Measurements from ENCODE around the gene SHROOM1. TPM values are rescaled to one million over a fixed set of nuclear protein-coding genes. Genes with fewer than 3 reads are reported as not detected.

Gene SHROOM1
- total and polyA plus RNA-seq, 2 donors (not counting 3 experiments of a cell fraction or from before 2014, with no cell fraction given) = 12.8 to 20.9 TPM

- no peaks in the 10 kb centered on the region for H3K9me3 ChIP-seq (replicated peaks; ENCODE audit: control insufficient read depth, insufficient read depth, low read length)
- H3K36me3 ChIP-seq (ENCODE audit: control insufficient read depth in 2 of 2, extremely low read depth in 1 of 2, insufficient read depth in 2 of 2, low read length in 2 of 2) = peaks cover 0 to 2% of the 10 kb centered on the region in 2 experiments
- dilution Hi-C loops (cut with MboI; ENCODE audit: extremely low pct_ligation_motif_present, low sequenced_read_pairs) = no loop called here
- no peaks in the 10 kb centered on the region for H4K20me1 ChIP-seq (replicated peaks; ENCODE audit: control insufficient read depth, extremely low read depth, insufficient read depth, low read length)
- H3K9me1 ChIP-seq (replicated peaks; ENCODE audit: control insufficient read depth, extremely low read depth, insufficient read depth, low read length) = no peaks in the 10 kb centered on the region
- H3K9ac ChIP-seq (replicated peaks; ENCODE audit: extremely low read depth, insufficient read depth, low read length) = peak overlapping the region; percentile 79
- H2AFZ ChIP-seq (ENCODE audit: low read depth, low read length) = peak overlapping the region; percentile 93
- POLR2A ChIA-PET = interaction anchor here (0.9 to 1.0 kb wide), 2 partner anchors 15 to 37 kb away, joined by 3 read pairs; no protein-coding TSS in a partner anchor
- TF ChIP-seq MYC (IDR thresholded peaks at IDR 0.05; ENCODE audit: low read depth, low read length) = no peak
- TF ChIP-seq FOS (IDR thresholded peaks at IDR 0.05; ENCODE audit: borderline replicate concordance, insufficient read depth, low read length) = no peak
- no peak for TF ChIP-seq GATA2 (IDR thresholded peaks at IDR 0.05; ENCODE audit: insufficient read depth, insufficient read length, low read depth, low read length)
- TF ChIP-seq MAX (IDR thresholded peaks at IDR 0.05; ENCODE audit: insufficient read depth, insufficient read length) = no peak
- no peak for TF ChIP-seq EZH2 (IDR thresholded peaks at IDR 0.05; ENCODE audit: borderline replicate concordance, low read depth, low read length, severe bottlenecking)
- peak; percentile 92 to 99 for TF ChIP-seq CTCF (IDR thresholded peaks at IDR 0.05; ENCODE audit: extremely low read depth in 1 of 2, insufficient read depth in 1 of 2, low read depth in 1 of 2, low read length in 2 of 2)
- TF ChIP-seq POLR2A (IDR thresholded peaks at IDR 0.05; ENCODE audit: low read depth, low read length) = peak; percentile 28
- TF ChIP-seq POLR2AphosphoS5 (IDR thresholded peaks at IDR 0.05; ENCODE audit: insufficient read depth, low read depth, low read length) = no peak
- TF ChIP-seq JUN (IDR thresholded peaks at IDR 0.05; ENCODE audit: borderline replicate concordance, insufficient read depth, insufficient read length, low read depth) = no peak
- H3K27ac ChIP-seq (ENCODE audit: insufficient read depth, low read depth, low read length) = peak overlapping the region; percentile 32
- intact Hi-C loops (cut with micrococcal nuclease) = loop anchor here (1.0 to 10.0 kb wide), 6 partner anchors 9 to 535 kb away; partner anchors contain the start of genes GDF9, SLC22A4 and UQCRQ
- H3K4me3 ChIP-seq (replicated peaks in 1 of 3; ENCODE audit: insufficient read depth in 1 of 3, low read depth in 1 of 3, low read length in 3 of 3) = peak overlapping the region; percentile 41 to 59 (median 49)
- H3K27me3 ChIP-seq (ENCODE audit: control insufficient read depth in 2 of 2, insufficient read depth in 2 of 2, low read length in 2 of 2) = no peaks in the 10 kb centered on the region
- CTCF ChIA-PET = interaction anchor here (0.6 to 9.9 kb wide), 19 partner anchors 10 to 324 kb away, joined by 3 to 122 read pairs (median 3); partner anchors contain the start of genes GDF9, LEAP2 and UQCRQ
- DNase-seq (ENCODE audit: low read depth, low spot score) = peak; percentile 75
- H3K4me1 ChIP-seq (ENCODE audit: control insufficient read depth, extremely low read depth, insufficient read depth, low read length) = peaks cover 12% of the 10 kb centered on the region
- no peaks in the 10 kb centered on the region for H3K79me2 ChIP-seq (ENCODE audit: control insufficient read depth, insufficient read depth, low read length)
- peak; percentile 46 for FAIRE-seq
- peak overlapping the region; percentile 61 for H3K4me2 ChIP-seq (ENCODE audit: insufficient read depth, low read length)
- no TSS peak for BruUV-seq (replicated peaks)
Measured at GRCh38 chr5:132829742-132830435, 558 bp downstream of the SHROOM1 start.
